Measurements from ENCODE around the gene TMC7. TPM values are rescaled to one million over a fixed set of nuclear protein-coding genes. Genes with fewer than 3 reads are reported as not detected.

The TMC7 gene
- total RNA-seq, 1 donor from 2014 or later, result 1.9 TPM

DNA sequence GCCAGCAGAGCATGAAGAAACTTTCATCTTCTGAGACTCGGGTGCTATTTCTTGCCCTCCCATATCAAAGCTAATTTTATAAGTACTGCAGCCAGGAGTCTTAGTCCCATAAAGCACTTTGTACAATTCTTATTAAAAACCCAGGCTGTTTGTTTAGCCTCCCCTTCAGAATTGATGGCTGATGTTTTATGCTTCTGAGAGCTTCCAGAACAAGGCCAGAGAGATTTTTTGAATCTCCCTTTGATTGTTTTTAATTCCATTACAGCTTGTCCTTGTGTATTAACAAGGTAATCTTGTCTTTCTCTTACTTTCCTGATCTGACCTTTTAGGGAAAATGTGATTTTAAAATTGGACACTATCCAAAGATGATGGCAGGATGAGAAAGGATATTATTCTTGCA is 99.9 kb downstream of the TMC7 start:
- intact Hi-C loops (cut with DNase I), result no loop called here
- DNase-seq (ENCODE audit: low spot score), result no peak

DNA sequence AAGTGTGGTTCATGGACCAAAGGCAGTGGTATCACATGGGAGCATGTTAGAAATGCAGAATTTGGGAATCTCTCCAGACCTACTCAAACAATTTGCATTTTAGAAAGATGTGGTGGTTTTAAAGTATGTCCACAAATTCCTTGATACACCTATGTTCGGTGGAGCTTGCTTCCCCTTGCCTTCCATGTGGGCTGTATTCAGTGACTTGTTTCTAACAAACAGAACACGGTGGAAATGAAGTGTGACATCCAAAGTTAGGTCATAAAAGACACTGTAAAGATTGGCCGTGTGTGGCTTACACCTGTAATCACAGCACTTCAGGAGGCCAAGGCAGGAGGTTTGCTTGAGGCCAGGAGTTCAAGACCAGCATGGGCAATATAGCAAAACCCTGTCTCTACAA is 100.4 kb downstream of the TMC7 start:
- no peak for DNase-seq (ENCODE audit: low spot score)
- intact Hi-C loops (cut with DNase I), result no loop called here

DNA sequence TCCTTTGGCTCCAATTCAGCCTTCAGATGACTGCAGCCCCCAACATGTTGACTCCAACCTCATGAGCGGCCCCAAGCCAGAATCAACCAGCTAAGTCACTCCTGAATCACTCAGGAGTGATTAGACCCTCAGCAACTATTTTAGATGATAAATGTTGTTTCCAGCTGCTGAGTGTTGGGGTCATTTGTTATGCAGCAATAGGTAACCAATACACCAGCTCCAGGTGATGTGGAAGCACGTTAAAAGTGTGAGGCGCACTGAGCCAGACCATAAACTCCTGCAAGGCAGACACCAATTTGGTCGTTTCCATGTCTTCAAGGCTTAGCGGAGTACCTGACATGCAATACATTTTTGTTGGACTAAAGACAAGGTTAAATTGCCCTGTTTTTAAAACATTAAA is 101.1 kb downstream of the TMC7 start:
- no peak for DNase-seq (ENCODE audit: low spot score)
- intact Hi-C loops (cut with DNase I), result no loop called here

DNA sequence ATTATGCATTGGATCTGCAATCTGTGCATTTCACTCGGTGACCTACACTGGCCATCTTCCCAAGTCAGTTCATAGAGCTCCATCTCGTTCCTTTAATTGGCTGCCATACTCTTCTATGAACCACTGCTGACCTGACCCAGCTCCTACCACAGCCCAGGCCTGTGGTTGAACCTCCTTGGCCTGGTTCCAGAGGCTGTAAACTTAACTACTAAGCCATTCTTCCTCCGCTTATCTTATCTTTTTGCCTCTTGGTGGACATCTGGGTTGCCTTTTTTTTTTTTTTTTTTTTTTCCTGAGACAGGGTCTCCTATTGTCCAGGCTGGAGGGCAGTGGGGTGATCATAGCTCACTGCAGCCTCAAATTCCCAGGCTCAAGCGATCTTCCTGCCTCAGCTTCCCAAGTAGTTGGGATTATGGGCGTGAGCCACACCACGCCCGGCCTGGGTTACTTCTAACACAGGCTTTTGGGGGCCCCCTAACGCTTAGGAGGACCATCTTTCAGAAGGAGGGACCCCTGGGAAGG is 102.0 kb downstream of the TMC7 start:
- intact Hi-C loops (cut with DNase I), result loop anchor here (1.0 kb wide), 2 partner anchors 290 to 417 kb away; no protein-coding TSS in a partner anchor

DNA sequence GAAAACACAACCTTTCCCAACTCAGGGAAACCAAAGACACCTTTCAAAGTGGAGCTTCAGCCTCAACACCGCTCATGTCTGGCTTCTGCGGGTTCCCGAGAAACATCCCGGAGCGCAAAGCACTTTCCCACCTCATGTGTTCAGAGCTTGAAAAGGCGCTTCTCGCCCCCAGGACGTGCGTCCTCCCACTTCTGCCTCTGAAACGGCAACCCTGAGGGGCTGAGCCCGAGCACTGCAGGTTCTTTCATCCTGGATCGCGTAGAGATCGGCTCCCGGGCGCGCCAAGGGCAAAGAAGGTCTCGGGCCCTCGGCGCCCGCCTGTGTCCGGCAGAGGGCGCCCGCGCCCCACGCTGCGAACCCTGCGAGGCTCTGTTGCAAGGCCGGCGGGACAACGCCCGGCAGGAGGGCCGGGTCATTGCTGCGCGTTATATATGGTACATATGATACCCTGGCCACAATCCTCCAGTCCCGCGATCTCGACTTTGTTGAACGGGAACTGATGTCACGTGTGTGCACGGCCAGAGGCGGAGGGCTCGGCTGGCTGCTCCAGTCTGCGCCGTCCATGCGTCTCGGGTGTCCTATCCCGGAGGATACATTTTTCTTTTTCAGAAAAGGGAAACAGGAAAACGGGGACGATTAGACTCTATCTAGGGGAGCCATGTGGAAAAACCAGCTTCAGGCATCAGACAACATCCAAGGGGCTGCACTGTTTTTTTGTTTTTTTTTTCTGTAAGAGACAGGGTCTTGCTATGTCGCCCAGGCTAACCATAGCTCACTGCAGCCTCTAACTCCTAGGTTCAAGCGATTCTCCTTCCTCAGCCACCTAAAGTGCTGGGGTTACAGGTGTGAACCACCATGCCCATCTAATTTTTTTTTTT is 102.8 kb downstream of the TMC7 start:
- intact Hi-C loops (cut with DNase I), result loop anchor here (1.0 kb wide), 2 partner anchors 289 to 416 kb away; no protein-coding TSS in a partner anchor

More for the DNA sequence above, 102.0 kb downstream of the TMC7 start:
- DNase-seq (ENCODE audit: low spot score), result no peak

DNA sequence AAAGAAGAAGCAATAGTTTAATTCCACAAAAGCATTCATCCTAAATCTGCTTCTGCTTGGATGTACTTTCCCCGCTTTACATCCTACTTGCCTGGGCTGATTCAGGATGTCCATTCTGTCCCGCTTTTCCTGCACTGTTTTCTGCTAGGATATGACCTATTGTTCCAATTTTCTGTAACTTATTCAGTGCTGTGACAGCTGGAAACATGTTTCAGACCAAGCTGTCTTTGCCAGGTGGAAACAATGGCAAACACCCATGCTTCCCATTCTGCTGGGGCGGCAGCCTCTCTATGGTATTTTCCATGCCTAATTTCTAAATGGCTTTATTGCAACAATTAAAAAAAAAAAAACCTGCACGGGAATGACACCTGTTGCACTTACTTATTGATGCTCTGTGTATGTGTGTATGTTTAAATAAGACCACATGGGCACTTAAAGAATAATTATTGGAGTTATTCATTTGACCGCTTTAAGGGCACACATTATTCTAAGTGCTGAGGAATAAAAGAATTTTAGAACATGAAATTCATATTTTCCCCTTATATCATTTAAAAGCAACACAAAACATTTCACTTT is 104.7 kb downstream of the TMC7 start:
- no peak for DNase-seq (ENCODE audit: low spot score)
- intact Hi-C loops (cut with DNase I), result no loop called here

More for the DNA sequence above, 102.8 kb downstream of the TMC7 start:
- DNase-seq (ENCODE audit: low spot score), result peak; percentile 95

DNA sequence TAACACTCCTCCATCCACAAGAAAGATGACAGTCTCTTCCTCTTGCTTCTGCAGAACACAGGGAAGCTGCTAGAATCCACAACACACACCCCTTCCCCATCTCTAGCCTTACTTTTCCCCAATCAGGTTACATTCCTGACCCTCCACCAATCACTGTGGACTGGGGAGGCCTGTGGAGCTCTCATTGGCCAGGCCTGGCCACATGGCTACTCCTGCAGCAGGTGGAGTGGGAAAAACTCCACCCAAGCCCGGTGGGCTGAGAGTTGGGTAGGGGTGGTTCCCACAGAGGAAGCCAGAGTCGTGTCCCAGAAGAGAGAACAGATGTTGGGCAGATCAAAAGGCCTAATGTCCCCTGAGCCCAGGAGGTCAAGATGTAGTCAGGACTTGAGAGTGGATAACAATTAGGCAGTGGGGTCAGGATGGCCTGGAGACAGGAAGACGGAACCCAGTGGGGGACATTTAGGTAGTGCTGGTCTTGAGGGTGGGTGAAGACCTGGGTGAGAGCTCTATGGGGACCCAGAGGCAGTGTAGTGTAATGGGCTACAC is 105.7 kb downstream of the TMC7 start:
- intact Hi-C loops (cut with DNase I), result no loop called here
- DNase-seq (ENCODE audit: low spot score), result no peak

DNA sequence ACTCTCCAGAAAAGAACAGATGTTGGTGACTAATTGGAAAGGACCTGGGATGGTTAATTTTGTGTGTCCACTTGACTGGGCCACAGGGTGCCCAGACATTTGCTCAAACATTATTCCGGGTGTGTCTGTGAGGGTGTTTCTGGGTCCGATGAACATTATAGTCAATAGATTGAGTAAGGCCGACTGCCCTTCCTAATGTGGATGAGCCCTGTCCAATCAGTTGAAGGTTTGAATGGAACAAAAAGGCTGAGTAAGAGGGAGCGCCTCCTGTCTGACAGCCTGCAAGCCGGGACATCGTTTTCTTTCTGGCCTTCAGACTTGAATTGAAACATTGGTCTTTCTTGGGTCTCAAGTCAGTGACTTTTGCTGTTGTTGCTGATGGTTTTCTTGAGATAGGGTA is 107.2 kb downstream of the TMC7 start:
- DNase-seq (ENCODE audit: low spot score), result no peak

DNA sequence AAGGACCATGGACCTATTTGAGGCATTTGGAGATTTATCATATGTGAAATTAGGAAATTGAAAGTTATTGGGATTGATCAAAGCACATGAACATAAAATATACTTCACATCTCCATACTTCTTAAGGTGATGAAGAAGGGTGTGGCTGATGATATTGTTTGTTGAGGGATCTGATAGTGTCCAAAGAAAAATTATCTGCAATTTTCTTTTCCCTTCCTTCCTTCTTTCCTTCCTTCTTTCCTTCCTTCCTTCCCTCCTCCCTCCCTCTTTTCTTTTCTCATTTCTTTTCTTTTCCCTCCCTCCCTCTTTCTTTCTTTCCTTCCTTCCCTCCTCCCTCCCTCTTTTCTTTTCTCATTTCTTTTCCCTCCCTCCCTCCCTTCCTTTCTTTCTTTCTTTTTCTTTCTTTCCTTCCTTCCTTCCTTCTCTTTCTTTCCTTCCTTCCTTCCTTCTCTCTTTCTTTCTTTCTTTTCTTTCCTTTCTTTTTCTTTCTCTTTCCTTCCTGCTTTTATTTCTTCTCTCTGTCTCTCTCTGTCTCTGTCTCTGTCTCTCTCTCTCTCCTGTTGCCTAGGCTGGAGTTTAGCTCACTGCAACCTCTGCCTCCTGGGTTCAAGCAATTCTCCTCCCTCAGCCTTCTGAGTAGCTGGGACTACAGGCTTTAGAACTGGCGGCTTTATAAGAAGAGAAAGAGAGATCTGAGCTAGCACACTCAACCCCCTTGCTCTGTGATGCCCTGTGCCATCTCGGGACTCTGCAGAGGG is 109.1 kb downstream of the TMC7 start:
- DNase-seq (ENCODE audit: low spot score), result no peak
- intact Hi-C loops (cut with DNase I), result no loop called here

More for the DNA sequence above, 107.2 kb downstream of the TMC7 start:
- intact Hi-C loops (cut with DNase I), result no loop called here

DNA sequence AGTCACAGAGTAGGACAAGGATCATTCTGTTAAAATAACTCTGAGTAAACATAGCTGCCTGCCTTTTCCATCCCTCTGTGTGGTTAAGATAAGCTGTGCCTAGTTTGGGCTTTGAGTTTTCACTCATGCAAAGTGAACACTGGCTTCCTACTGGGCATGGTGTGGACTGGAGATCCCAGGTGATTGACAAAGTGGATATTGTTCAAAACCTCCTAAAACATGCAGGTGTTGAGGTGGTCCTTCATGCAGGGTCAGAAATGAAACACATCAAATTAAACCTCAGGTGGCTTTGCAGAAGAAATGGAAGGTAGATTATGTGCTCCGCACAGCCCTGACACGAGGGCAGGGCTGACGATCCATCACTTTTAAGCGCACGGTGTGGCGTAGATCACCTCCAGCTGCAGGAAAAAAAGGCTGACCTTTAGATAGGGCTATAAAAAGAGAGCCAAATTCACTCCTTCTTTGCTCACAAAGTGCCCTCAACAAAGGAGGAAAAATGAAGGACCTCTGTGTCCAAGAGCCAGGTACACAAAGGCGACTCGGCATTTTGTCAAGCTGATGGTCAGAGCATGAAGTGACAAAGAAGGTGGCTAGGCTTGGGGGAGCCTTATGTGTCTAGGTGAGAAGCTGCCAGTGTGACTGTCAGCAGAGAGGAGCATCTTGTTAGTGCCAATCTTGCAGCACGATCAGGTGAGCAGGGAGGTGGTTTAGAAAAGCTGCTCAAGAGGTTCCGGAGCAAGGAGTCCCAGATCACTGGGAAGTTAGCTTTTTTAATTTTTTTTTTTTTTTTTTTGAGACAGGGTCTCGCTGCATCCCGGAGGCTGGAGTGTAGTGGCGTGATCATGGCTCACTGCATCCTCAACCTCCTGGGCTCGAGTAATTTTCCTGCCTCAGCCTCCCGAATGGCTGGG is 110.2 kb downstream of the TMC7 start:
- intact Hi-C loops (cut with DNase I), result no loop called here
- DNase-seq (ENCODE audit: low spot score), result no peak

DNA sequence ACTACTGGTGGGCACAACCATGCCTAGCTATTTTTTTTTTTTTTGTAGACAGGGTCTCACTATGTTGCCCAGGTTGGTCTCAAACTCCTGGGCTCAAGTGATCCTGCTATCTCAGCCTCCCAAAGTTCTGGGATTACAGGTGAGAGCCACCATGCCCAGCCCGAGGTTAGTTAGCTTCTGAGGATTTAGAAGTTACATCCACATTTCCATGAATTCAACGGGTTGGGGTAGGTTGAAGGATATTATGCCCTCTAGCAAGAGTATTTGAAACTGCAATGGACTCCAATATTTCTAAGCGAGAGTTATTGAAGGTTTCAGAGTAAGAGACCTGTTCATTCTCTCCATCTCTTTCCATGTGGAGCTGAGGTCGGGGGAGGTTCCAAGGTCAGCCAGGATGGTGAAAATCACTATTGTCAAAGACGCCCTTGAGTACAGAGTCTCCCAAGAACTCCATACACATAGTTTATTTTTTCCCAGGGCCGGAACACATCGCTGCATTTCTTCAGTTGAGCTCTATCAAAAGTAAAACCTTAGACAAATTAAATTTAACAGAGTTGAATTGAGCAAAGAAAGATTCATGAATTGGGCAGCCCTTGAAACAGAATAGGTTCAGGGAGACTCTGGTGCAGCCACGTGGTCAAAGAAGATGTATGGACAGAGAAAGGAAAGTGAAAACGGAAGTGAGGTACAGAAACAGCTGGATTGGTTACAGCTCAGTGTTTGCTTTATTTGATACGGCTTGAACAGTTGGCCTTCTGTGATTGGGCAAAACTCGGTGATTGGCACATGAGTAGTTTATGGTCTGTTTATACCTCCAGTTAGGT is 111.0 kb downstream of the TMC7 start:
- intact Hi-C loops (cut with DNase I), result no loop called here
- DNase-seq (ENCODE audit: low spot score), result no peak

DNA sequence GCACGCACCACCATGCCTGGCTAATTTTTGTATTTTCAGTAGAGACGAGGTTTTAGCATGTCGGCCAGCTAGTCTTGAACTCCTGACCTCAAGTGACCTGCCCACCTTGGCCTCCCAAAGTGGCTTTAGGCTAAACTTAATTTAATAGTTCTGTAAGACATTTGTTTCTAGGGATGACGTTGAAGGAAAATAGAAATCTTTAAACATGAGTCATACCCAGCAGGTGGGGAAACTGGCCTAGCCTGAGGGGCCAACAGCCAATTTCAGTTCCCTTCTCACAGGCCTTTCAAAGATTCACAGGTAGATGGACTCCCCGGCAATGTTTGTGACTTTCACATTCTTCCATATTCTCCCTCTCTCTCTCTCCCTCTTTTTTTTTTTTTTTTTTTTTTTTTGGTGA is 111.9 kb downstream of the TMC7 start:
- intact Hi-C loops (cut with DNase I), result no loop called here
- no peak for DNase-seq (ENCODE audit: low spot score)

DNA sequence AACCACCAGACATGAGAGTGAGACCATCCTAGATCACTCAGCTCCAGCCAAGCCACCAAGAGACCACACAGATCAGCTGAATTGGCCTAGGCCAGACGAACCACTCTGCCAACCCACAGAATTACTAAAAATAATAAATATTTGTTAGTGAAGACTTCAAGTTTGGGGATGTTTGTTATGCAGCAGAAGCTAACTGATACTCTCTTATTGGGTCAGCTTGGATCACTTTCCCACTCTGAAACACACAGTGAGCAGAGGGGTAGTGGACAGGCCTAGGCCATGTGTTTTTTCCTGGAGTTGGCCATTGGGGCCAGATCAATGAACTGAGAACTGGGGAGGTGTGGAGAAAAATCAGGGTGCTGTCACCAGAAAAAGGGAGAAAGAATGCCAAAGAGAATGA is 114.4 kb downstream of the TMC7 start:
- DNase-seq (ENCODE audit: low spot score), result no peak
- intact Hi-C loops (cut with DNase I), result no loop called here

DNA sequence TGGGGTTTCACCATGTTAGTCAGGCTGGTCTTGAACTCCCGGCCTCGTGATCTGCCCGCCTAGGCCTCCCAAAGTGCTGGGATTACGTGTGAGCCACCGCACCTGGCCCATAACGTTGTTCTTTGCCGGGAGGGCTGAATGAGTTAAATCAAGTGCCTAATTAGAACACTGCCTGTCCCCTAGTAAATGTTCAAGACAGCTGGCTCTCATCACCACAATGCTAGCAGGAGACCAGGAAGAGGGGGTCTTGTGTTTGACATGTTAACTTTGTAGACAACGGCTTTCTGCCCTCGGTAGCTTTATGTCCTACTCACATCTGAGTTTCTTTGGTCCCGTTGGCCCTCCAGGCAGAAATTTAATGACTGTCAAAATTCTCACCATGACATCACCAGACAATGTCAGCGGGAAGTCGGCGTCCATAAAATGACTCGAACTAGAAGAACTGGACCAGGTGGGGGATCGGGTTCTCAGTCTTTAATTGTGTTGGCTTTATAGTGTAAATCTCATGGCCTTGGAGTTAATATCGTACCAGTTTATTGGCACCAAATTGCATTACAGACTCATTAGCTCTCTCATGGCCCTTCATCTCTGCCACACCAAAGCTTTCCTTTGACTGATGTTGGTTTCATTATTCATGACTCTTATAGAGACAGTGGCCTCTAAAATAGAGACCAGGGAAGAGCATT is 118.6 kb downstream of the TMC7 start:
- DNase-seq (ENCODE audit: low spot score), result no peak
- intact Hi-C loops (cut with DNase I), result no loop called here

DNA sequence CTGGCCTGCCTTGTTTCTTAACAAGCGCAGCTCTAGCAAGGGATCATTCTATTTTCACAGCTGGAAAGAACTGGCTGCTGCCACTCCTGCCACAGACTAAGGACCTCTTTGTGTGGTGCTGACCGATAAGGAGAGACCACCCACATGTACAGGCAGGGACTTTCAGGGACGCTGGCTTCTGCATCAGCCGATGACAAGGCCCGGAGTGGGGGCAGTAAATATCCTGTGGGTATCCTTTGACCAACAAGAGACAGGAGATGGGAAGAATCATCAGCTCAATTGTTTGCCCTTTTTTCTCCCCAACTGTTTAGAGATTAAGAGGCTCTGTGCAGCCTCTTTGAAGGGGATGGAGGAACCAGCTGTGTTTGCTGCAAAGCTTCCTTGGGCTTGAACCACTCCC is 120.9 kb downstream of the TMC7 start:
- intact Hi-C loops (cut with DNase I), result no loop called here
- no peak for DNase-seq (ENCODE audit: low spot score)

DNA sequence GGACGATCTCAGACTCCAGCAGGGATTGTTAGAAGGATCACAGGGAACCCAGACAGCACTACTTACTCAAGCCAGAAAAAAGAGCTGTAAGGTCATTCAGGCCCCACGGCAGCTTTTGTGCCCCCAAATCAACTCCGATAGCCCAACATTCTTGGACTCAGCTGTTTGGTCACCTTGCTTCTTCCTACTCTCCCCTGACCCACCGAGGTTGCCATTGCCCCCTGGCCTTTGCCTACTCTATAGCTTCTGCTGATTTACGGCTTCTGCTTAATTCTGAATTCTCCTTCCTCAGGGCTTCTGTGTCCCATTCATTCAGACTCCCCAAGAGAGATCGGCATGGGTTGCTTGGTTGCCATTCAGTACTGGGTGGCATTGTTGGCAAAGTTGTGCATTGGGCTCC is 121.4 kb downstream of the TMC7 start:
- intact Hi-C loops (cut with DNase I), result no loop called here
- DNase-seq (ENCODE audit: low spot score), result no peak

DNA sequence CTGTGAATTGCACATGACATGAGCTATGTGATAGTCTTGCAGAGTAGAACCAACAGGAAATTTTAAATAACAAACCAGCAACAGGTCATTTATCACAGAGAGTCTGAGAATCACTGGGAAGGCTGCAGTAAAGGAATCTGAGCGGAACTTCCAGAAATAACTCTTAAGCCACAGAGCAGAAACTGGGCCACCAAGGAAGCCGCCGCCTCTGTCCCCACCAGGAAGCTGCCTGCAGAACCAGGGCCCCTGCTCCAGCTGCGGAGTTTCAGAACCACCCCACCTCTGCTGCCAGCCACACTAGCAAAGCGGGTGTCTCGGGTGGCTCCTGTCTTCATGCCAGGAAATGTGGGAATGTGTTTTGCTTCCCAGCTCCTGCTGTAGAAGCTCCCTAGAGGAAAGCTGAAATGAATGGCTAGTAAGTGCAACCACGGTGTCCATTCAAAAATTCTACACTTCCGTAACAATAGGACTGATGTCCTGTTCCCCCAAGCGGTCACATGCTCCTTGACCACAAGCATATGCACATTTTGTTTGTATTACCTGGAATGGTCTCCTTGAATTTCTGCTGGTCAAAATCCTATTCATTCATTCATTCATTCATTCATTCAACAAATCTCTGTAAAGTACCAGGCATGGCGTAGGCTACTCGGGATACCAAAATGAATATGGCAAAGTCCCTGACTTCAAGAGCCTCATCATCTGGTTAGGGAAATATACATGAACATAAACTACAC is 122.3 kb downstream of the TMC7 start:
- DNase-seq (ENCODE audit: low spot score), result no peak
- intact Hi-C loops (cut with DNase I), result no loop called here

Measured in cardiac septum (tissue), 1 donor.